A549 (cell line): ENCODE results near the gene RPL37. TPM values are rescaled to one million over a fixed set of nuclear protein-coding genes. Genes with fewer than 3 reads are reported as not detected.

ENCODE experiments used
- ATAC-seq, 2 experiments: fragments of 200-7000 bp in 1 of 2; fragments of >200 bp in 1 of 2; cut with Nextera tagmentation in 1 of 2; cut with Tn5 transposase in 1 of 2; 3 replicates each; pipeline versions ENCODE4 v1.8.0 to v1.9.1; 2018 to 2020; ENCODE audit warnings: mild to moderate bottlenecking in 1 of 2, moderate library complexity in 1 of 2
- CTCF ChIA-PET: fragments of 300-600 bp; sonication (Branson Sonifier 250); formaldehyde crosslinking; extraction: SDS; loops from one replicate; lab custom pipeline; 2021; ENCODE audit warnings: antibody characterized with exemption, inconsistent platforms; lab: Yijun Ruan, JAX
- POLR2A ChIA-PET: fragments of 350-600 bp; formaldehyde crosslinking; extraction: SDS; loops from one replicate; lab custom pipeline; 2021; ENCODE audit warnings: antibody characterized with exemption, inconsistent platforms; lab: Yijun Ruan, JAX
- DNase-seq, 2 experiments: peaks; one replicate each; pipeline versions ENCODE4 v3.0.0 to v3.0.0-alpha.2; 2011 to 2016; ENCODE audit warnings: low read depth in 1 of 2, low spot score in 1 of 2
- FAIRE-seq: peaks from 2 replicates; lab custom pipeline; 2011; peaks lifted over from hg19 to GRCh38; lab: Jason Lieb, UNC
- H3K27ac ChIP-seq, 2 experiments: fragments of >200 bp; sonication (Bioruptor Twin); formaldehyde crosslinking; 3 replicates each; pipeline ENCODE4 v1.5.1; 2016 to 2017
- H3K4me1 ChIP-seq: fragments of >200 bp; sonication (Bioruptor Twin); formaldehyde crosslinking; 3 replicates; pipeline ENCODE4 v1.6.1; 2016
- H3K4me2 ChIP-seq: fragments of >200 bp; sonication (Bioruptor Twin); formaldehyde crosslinking; 3 replicates; pipeline ENCODE4 v1.6.1; 2016
- H3K4me3 ChIP-seq: fragments of >200 bp; sonication (Bioruptor Twin); formaldehyde crosslinking; 3 replicates; pipeline ENCODE4 v1.5.1; 2016
- H3K9me3 ChIP-seq: fragments of >200 bp; sonication (Bioruptor Twin); formaldehyde crosslinking; 3 replicates; pipeline ENCODE4 v1.6.1; 2016
- BCL3 ChIP-seq: fragments of >200 bp; sonication (Bioruptor Twin); formaldehyde crosslinking; IDR thresholded peaks from 3 replicates; pipeline ENCODE4 v1.6.1; 2016
- BHLHE40 ChIP-seq: IDR thresholded peaks from 2 replicates; pipeline ENCODE4 v1.6.1; 2012; ENCODE audit warnings: low read depth, low read length, inconsistent platforms
- CBX8 ChIP-seq: fragments of 200-600 bp; sonication (generic); IDR thresholded peaks from 2 replicates; pipeline ENCODE4 v1.6.1; 2016
- CHD4 ChIP-seq: fragments of 200-600 bp; sonication (generic); IDR thresholded peaks from 2 replicates; pipeline ENCODE4 v1.6.1; 2016; ENCODE audit warnings: antibody characterized with exemption, mild to moderate bottlenecking, borderline replicate concordance
- CTCF ChIP-seq: fragments of >200 bp; sonication (Bioruptor Twin); formaldehyde crosslinking; IDR thresholded peaks from 3 replicates; pipeline ENCODE4 v1.5.1; 2016
- E2F6 ChIP-seq: IDR thresholded peaks from 2 replicates; pipeline ENCODE4 v1.6.1; 2012; ENCODE audit warnings: low read depth, borderline replicate concordance
- EP300 ChIP-seq, 2 experiments: fragments of >200 bp; sonication (Bioruptor Twin); formaldehyde crosslinking; IDR thresholded peaks; 2 replicates in 1 of 2; 3 replicates in 1 of 2; pipeline ENCODE4 v1.6.1; 2016 to 2017
- ESRRA ChIP-seq: fragments of 150-350 bp; IDR thresholded peaks from 2 replicates; pipeline ENCODE4 v1.6.1; 2014; ENCODE audit warnings: mild to moderate bottlenecking, low read length, borderline replicate concordance
- FOSB ChIP-seq: fragments of 250-450 bp; sonication (Bioruptor Pico); IDR thresholded peaks from 2 replicates; pipeline ENCODE4 v1.5.0; 2020; ENCODE audit warnings: mild to moderate bottlenecking, moderate library complexity
- FOSL2 ChIP-seq, 2 experiments: fragments of 450-650 bp in 1 of 2; fragments of >200 bp in 1 of 2; sonication (Bioruptor Twin) in 1 of 2; formaldehyde crosslinking; IDR thresholded peaks; 2 replicates each; pipeline versions ENCODE4 v1.5.0 to v1.6.1; 2016 to 2020; ENCODE audit warnings: mild to moderate bottlenecking in 1 of 2, moderate library complexity in 1 of 2
- HES2 ChIP-seq: fragments of >200 bp; sonication (Bioruptor Twin); formaldehyde crosslinking; IDR thresholded peaks from 2 replicates; pipeline ENCODE4 v1.6.1; 2016
- HEYL ChIP-seq: fragments of 250-450 bp; sonication (Bioruptor Pico); IDR thresholded peaks from 2 replicates; pipeline ENCODE4 v1.8.0; 2021; ENCODE audit warnings: mild to moderate bottlenecking, moderate library complexity
- HOXA7 ChIP-seq: fragments of 250-450 bp; sonication (Bioruptor Pico); IDR thresholded peaks from 2 replicates; pipeline ENCODE4 v1.5.0; 2020; ENCODE audit warnings: mild to moderate bottlenecking, moderate library complexity
- HOXB13 ChIP-seq: fragments of 250-450 bp; sonication (Bioruptor Pico); IDR thresholded peaks from 2 replicates; pipeline ENCODE4 v1.5.0; 2020; ENCODE audit warnings: low read depth, mild to moderate bottlenecking, moderate library complexity
- JUN ChIP-seq, 2 experiments: fragments of >200 bp; sonication (Bioruptor Twin); formaldehyde crosslinking; IDR thresholded peaks; 2 replicates in 1 of 2; 3 replicates in 1 of 2; pipeline ENCODE4 v1.6.1; 2016 to 2017
- KDM5A ChIP-seq: fragments of 200-600 bp; sonication (generic); IDR thresholded peaks from 2 replicates; pipeline ENCODE4 v1.6.1; 2016; ENCODE audit warnings: antibody characterized with exemption, mild to moderate bottlenecking
- MAX ChIP-seq: IDR thresholded peaks from 2 replicates; pipeline ENCODE4 v1.6.1; 2012
- MYC ChIP-seq: IDR thresholded peaks from 2 replicates; pipeline ENCODE4 v1.6.1; 2012; ENCODE audit warnings: mild to moderate bottlenecking, inconsistent platforms, low read length, improper control_type of control experiment, borderline replicate concordance
- NPAS2 ChIP-seq: fragments of 250-450 bp; sonication (Bioruptor Pico); IDR thresholded peaks from 2 replicates; pipeline ENCODE4 v1.8.0; 2022; ENCODE audit warnings: mild to moderate bottlenecking, moderate library complexity, borderline replicate concordance
- PBX3 ChIP-seq: IDR thresholded peaks from 2 replicates; pipeline ENCODE4 v1.6.1; 2012
- POLR2AphosphoS2 ChIP-seq: conservative IDR thresholded peaks from 2 replicates; pipeline ENCODE4 v1.6.1; 2012; ENCODE audit warnings: low read length, improper control_type of control experiment, inconsistent platforms
- RNF2 ChIP-seq: fragments of 200-600 bp; sonication (generic); IDR thresholded peaks from 2 replicates; pipeline ENCODE4 v1.6.1; 2016; ENCODE audit warnings: low read depth, mild to moderate bottlenecking, antibody characterized with exemption, moderate library complexity, borderline replicate concordance
- SMC3 ChIP-seq: fragments of >200 bp; sonication (Bioruptor Twin); formaldehyde crosslinking; IDR thresholded peaks from 3 replicates; pipeline ENCODE4 v1.6.1; 2018; ENCODE audit warnings: inconsistent platforms
- SREBF2 ChIP-seq: fragments of 450-650 bp; IDR thresholded peaks from 2 replicates; pipeline ENCODE4 v1.6.1; 2014; ENCODE audit warnings: mild to moderate bottlenecking, moderate library complexity
- TFCP2L1 ChIP-seq: fragments of 250-450 bp; sonication (Bioruptor Pico); IDR thresholded peaks from 2 replicates; pipeline ENCODE4 v1.5.0; 2021; ENCODE audit warnings: mild to moderate bottlenecking
- TP53 ChIP-seq: fragments of 250-450 bp; sonication (Bioruptor Pico); IDR thresholded peaks from 2 replicates; pipeline ENCODE4 v1.5.0; 2021; ENCODE audit warnings: mild to moderate bottlenecking, moderate library complexity
- USF2 ChIP-seq: fragments of 450-650 bp; IDR thresholded peaks from 2 replicates; pipeline ENCODE4 v1.6.1; 2014; ENCODE audit warnings: antibody characterized with exemption
- ZC3H11A ChIP-seq: fragments of 450-650 bp; IDR thresholded peaks from 2 replicates; pipeline ENCODE4 v1.6.1; 2014; ENCODE audit warnings: antibody characterized with exemption, mild to moderate bottlenecking
- ZSCAN20 ChIP-seq: fragments of 250-450 bp; sonication (Bioruptor Pico); IDR thresholded peaks from 2 replicates; pipeline ENCODE4 v1.8.0; 2022; ENCODE audit warnings: mild to moderate bottlenecking, moderate library complexity
- WGBS: methylation state at CpG from one replicate; pipeline ENCODE4 v1.1.6; 2017; ENCODE audit errors: missing lambda C conversion rate; 5-methylcytosine and 5-hydroxymethylcytosine counted together
- polyA plus RNA-seq, 4 experiments: library from polyadenylated mRNA; depleted of rRNA in 3 of 4; stranded (reverse); fragments of >200 nt; fragmentation: RNase III in 1 of 4; extraction: RNeasy Plus Mini Kit Qiagen cat#74134 plus additional on column Dnase treatment in 1 of 4; gene quantifications; 2 replicates in 3 of 4; 3 replicates in 1 of 4; pipeline ENCODE4 v1.2.3, GENCODE V29; 2011 to 2017

RPL37 gene
- polyA plus RNA-seq, 2 of the 4 experiments (the other 2 are of a cell fraction) = 2,762 to 4,402 TPM

- ATAC-seq = no peak
- Histone ChIP-seq H3K4me2 (no peak overlapping the region; the same call in 2 of the 3 replicates), H3K9me3 (no peaks in the 10 kb centered on the region)
- CTCF ChIA-PET = no interaction called here
- TF ChIP-seq NPAS2 (CRISPR knock-in tag) (no peak), CHD4 (no peak)
- TF ChIP-seq, all 56 proteins: peak for 0
- Histone ChIP-seq H3K4me3 (no peak overlapping the region), H3K4me1 (peaks cover 37% of the 10 kb centered on the region), H3K27ac (no peak overlapping the region)
- POLR2A ChIA-PET = no interaction called here
- no peak for DNase-seq
- FAIRE-seq = no peak
- 96% methylated on average over 13 of the region's 13 CpGs for WGBS
Observed at GRCh38 chr5:40829748-40830533, 5.1 kb downstream of the RPL37 start.

- no peak for FAIRE-seq
- TF ChIP-seq USF2 (no peak), EP300 (IDR thresholded peaks at IDR 0.05) (no peak), POLR2AphosphoS2 (peak; percentile 93), HES2 (no peak), NPAS2 (CRISPR knock-in tag) (no peak), KDM5A (no peak), ZC3H11A (no peak), MYC (no peak), CBX8 (no peak), E2F6 (no peak), ESRRA (no peak), SMC3 (no peak), ZSCAN20 (CRISPR knock-in tag) (no peak), HEYL (CRISPR knock-in tag) (no peak), FOSB (CRISPR knock-in tag) (peak; percentile 20; the same call in 1 of the 2 replicates), HOXB13 (CRISPR knock-in tag) (no peak), MAX (no peak), CTCF (no peak), JUN (IDR thresholded peaks at IDR 0.05) (0 out of 5 replicates have a peak, but pooled peaks of 1 of the 2 experiments have one; percentile 5), BHLHE40 (no peak), HOXA7 (peak; percentile 44; the same call in 1 of the 2 replicates), BCL3 (peak; percentile 19; the same call in 1 of the 3 replicates), FOSL2 (IDR thresholded peaks at IDR 0.05) (no peak), FOSL2 (CRISPR knock-in tag; IDR thresholded peaks at IDR 0.05) (no peak), TFCP2L1 (CRISPR knock-in tag) (peak; percentile 71), SREBF2 (no peak), TP53 (CRISPR knock-in tag) (no peak; the same call in 1 of the 2 replicates), PBX3 (no peak), RNF2 (no peak)
Observed at GRCh38 chr5:40828690-40829661, 6.0 kb downstream of the RPL37 start.

More at GRCh38 chr5:40828690-40829661, 6.0 kb downstream of the RPL37 start:
- no peak overlapping the region for H3K27ac ChIP-seq
- H3K9me3 ChIP-seq = no peaks in the 10 kb centered on the region
- no peak overlapping the region for H3K4me2 ChIP-seq
- CTCF ChIA-PET = no interaction called here
- POLR2A ChIA-PET = no interaction called here
- DNase-seq (no peak), ATAC-seq (no peak)
- peaks cover 37% of the 10 kb centered on the region for H3K4me1 ChIP-seq
- H3K4me3 ChIP-seq = no peak overlapping the region
- 93% methylated on average over 3 of the region's 3 CpGs for WGBS
